Activated CD4-positive, alpha-beta T cell treated with anti-CD3 and anti-CD28 coated beads, Interleukin-2, amount 50 U/mL, for 24 hours (primary cell): Measurements from ENCODE around the gene ZNF740.

Source experiments
- DNase-seq, 2 donors: peaks; one replicate each; pipeline ENCODE4 v3.0.0-alpha.2; 2020; ENCODE audit warnings: low read depth in 1 of 2, low spot score in 1 of 2

Gene ZNF740

GRCh38 chr12:53212931-53213330 lies 32.4 kb downstream of the ZNF740 start:
- DNase-seq, result no peak

GRCh38 chr12:53213348-53213747 lies 32.8 kb downstream of the ZNF740 start:
- DNase-seq, result peak; percentile 73 to 74

- no peak for DNase-seq
Observed at GRCh38 chr12:53214221-53214620, 33.7 kb downstream of the ZNF740 start.

- DNase-seq, result no peak
Observed at GRCh38 chr12:53214687-53215455, 34.3 kb downstream of the ZNF740 start.

- DNase-seq, result no peak
Observed at GRCh38 chr12:53215497-53215896, 35.0 kb downstream of the ZNF740 start.

GRCh38 chr12:53217051-53217930 lies 36.8 kb downstream of the ZNF740 start:
- DNase-seq, result no peak

GRCh38 chr12:53217931-53218307 lies 37.4 kb downstream of the ZNF740 start:
- DNase-seq, result no peak

GRCh38 chr12:53218551-53219291 lies 38.2 kb downstream of the ZNF740 start:
- no peak for DNase-seq

- peak; percentile 45 to 72 for DNase-seq
Observed at GRCh38 chr12:53219292-53219955, 38.9 kb downstream of the ZNF740 start.

- DNase-seq, result peak; percentile 51 to 62
Observed at GRCh38 chr12:53219956-53220693, 39.6 kb downstream of the ZNF740 start.

- peak; percentile 57 to 63 for DNase-seq
Observed at GRCh38 chr12:53220694-53221202, 40.2 kb downstream of the ZNF740 start.

- no peak for DNase-seq
Observed at GRCh38 chr12:53221203-53222080, 40.9 kb downstream of the ZNF740 start.

GRCh38 chr12:53222170-53222721 lies 41.7 kb downstream of the ZNF740 start:
- DNase-seq, result no peak

- DNase-seq, result no peak
Observed at GRCh38 chr12:53222806-53223261, 42.3 kb downstream of the ZNF740 start.

- no peak for DNase-seq
Observed at GRCh38 chr12:53223389-53224060, 43.0 kb downstream of the ZNF740 start.

GRCh38 chr12:53224061-53224896 lies 43.8 kb downstream of the ZNF740 start:
- DNase-seq, result no peak
